WERI-Rb-1 (cell line): ENCODE results near the gene PTPRM.

Experiments used
- DNase-seq: peaks from one replicate; pipeline ENCODE4 v3.0.0-alpha.2; 2020
- H3K27ac ChIP-seq: fragments of 250-450 bp; sonication (Bioruptor Pico); 2 replicates; pipeline ENCODE4 v1.5.1; 2020; ENCODE audit warnings: mild to moderate bottlenecking, moderate library complexity
- H3K27me3 ChIP-seq: fragments of 250-450 bp; sonication (Bioruptor Pico); 2 replicates; pipeline ENCODE4 v1.5.1; 2021; ENCODE audit warnings: mild to moderate bottlenecking, low read depth, moderate library complexity; ENCODE audit not compliant: insufficient read depth, severe bottlenecking
- H3K36me3 ChIP-seq: fragments of 250-450 bp; sonication (Bioruptor Pico); 2 replicates; pipeline ENCODE4 v1.5.1; 2020; ENCODE audit warnings: mild to moderate bottlenecking, moderate library complexity
- H3K4me3 ChIP-seq: 2 replicates; pipeline ENCODE4 v1.5.1; 2011; ENCODE audit warnings: low read depth, mild to moderate bottlenecking, control low read depth, low read length
- H3K9me3 ChIP-seq: fragments of 250-450 bp; sonication (Bioruptor Pico); 2 replicates; pipeline ENCODE4 v1.5.1; 2021; ENCODE audit warnings: mild to moderate bottlenecking, moderate library complexity; ENCODE audit not compliant: severe bottlenecking
- TF ChIP-seq, protein P1 (sequence below): IDR thresholded peaks from 2 replicates; pipeline ENCODE4 v1.5.1; 2011; ENCODE audit warnings: low read depth, mild to moderate bottlenecking, control low read depth, inconsistent platforms, low read length

PTPRM gene

DNA sequence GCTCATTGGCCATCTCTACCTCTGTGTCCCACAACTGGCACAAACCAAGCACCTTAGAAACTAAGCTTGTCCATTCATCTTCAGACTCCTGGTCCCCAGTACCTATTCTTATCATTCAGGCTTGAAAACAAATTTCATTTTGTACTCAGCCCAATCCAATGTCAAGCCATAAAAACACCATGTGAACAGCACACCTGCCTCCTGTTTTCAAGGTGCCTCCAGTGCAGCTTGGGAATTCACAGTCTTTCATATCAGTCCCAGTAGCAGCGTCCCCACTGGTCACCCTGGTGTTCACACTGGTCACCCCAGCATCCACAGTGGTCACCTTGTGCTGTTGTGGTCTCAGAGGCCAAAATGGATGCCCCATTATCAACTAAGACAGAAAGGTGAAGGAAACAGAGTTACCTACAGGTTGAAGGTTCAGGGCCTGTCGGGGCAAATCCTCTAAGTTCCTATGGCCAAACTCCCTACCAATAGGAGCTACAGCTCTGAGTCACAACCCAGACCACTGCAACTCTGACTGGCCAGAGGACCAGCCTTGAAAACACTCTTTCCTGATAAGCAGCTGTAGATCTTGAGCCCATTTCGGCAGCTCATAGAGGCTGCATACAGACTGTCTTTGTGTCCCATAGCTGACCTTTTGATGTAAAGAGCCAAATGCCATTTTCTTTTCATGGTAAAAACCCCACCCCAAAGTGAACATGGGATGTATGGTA lies 782.6 kb downstream of the PTPRM start:
- DNase-seq: no peak
- Histone ChIP-seq H3K9me3 (peaks cover 5% of the 10 kb centered on the region), H3K27ac (no peak overlapping the region), H3K4me3 (no peak overlapping the region), H3K27me3 (no peaks in the 10 kb centered on the region), H3K36me3 (no peaks in the 10 kb centered on the region)
- TF ChIP-seq, protein P1, sequence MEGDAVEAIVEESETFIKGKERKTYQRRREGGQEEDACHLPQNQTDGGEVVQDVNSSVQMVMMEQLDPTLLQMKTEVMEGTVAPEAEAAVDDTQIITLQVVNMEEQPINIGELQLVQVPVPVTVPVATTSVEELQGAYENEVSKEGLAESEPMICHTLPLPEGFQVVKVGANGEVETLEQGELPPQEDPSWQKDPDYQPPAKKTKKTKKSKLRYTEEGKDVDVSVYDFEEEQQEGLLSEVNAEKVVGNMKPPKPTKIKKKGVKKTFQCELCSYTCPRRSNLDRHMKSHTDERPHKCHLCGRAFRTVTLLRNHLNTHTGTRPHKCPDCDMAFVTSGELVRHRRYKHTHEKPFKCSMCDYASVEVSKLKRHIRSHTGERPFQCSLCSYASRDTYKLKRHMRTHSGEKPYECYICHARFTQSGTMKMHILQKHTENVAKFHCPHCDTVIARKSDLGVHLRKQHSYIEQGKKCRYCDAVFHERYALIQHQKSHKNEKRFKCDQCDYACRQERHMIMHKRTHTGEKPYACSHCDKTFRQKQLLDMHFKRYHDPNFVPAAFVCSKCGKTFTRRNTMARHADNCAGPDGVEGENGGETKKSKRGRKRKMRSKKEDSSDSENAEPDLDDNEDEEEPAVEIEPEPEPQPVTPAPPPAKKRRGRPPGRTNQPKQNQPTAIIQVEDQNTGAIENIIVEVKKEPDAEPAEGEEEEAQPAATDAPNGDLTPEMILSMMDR: no peak

- TF ChIP-seq, protein P1: no peak
- Histone ChIP-seq H3K27ac (no peak overlapping the region), H3K36me3 (no peaks in the 10 kb centered on the region), H3K4me3 (no peak overlapping the region), H3K27me3 (no peaks in the 10 kb centered on the region), H3K9me3 (peaks cover 5% of the 10 kb centered on the region)
- DNase-seq: no peak
Measured at GRCh38 chr18:8350628-8351027, 783.5 kb downstream of the PTPRM start.

GRCh38 chr18:8351161-8351560 lies 784.0 kb downstream of the PTPRM start:
- H3K4me3 ChIP-seq: no peak overlapping the region
- TF ChIP-seq, protein P1: no peak
- H3K27me3 ChIP-seq: no peaks in the 10 kb centered on the region
- peak; percentile 37 for DNase-seq
- no peaks in the 10 kb centered on the region for H3K36me3 ChIP-seq
- H3K9me3 ChIP-seq: peaks cover 5% of the 10 kb centered on the region
- H3K27ac ChIP-seq: no peak overlapping the region

- no peaks in the 10 kb centered on the region for H3K36me3 ChIP-seq
- no peak overlapping the region for H3K27ac ChIP-seq
- TF ChIP-seq, protein P1: no peak
- no peak overlapping the region for H3K4me3 ChIP-seq
- DNase-seq: no peak
- H3K9me3 ChIP-seq: peaks cover 5% of the 10 kb centered on the region
- H3K27me3 ChIP-seq: no peaks in the 10 kb centered on the region
Measured at GRCh38 chr18:8354304-8354703, 787.2 kb downstream of the PTPRM start.

- no peaks in the 10 kb centered on the region for H3K36me3 ChIP-seq
- peaks cover 5% of the 10 kb centered on the region for H3K9me3 ChIP-seq
- DNase-seq: no peak
- H3K27ac ChIP-seq: no peak overlapping the region
- H3K4me3 ChIP-seq: no peak overlapping the region
- TF ChIP-seq, protein P1: no peak
- H3K27me3 ChIP-seq: no peaks in the 10 kb centered on the region
Measured at GRCh38 chr18:8356001-8356400, 788.9 kb downstream of the PTPRM start.

DNA sequence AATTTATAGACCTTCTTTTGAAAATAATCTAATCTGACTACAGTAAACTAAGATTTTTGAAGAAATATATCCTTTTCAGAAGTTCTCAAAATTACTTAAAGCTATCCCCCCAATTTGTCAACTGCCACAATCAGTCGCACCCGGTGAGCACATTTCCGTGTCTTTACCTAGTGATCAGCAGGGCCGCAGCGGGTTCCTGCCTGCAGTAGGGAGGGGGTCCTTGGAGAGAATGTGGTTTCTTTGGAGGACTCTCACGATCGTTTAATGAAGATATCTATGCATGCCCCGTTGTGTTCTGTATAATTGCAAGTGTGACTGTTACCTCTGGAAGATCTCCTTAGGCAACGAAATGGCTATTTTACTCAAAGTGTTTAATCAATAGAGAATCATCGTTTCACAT lies 790.2 kb downstream of the PTPRM start:
- Histone ChIP-seq H3K9me3 (peaks cover 5% of the 10 kb centered on the region), H3K4me3 (no peak overlapping the region), H3K27me3 (no peaks in the 10 kb centered on the region), H3K36me3 (no peaks in the 10 kb centered on the region), H3K27ac (no peak overlapping the region)
- TF ChIP-seq, protein P1: no peak
- DNase-seq: no peak
